OCI-LY7 (cell line): ENCODE results near the gene RGL1. TPM values are rescaled to one million over a fixed set of nuclear protein-coding genes. Genes with fewer than 3 reads are reported as not detected.

ENCODE experiments used
- BruUV-seq: library from RNA; stranded (reverse); fragments of 400-500 nt; replicated peaks from 2 replicates; lab custom pipeline; 2021; lab: Mats Ljungman, UMichigan
- CTCF ChIA-PET: fragments of 300-600 bp; sonication (Branson Sonifier 250); formaldehyde crosslinking; loops from one replicate; lab custom pipeline; 2022; ENCODE audit warnings: antibody characterized with exemption; ENCODE audit not compliant: unreplicated experiment; lab: Charles Lee
- POLR2A ChIA-PET: fragments of 300-600 bp; sonication (Branson Sonifier 250); formaldehyde crosslinking; loops from one replicate; lab custom pipeline; 2022; ENCODE audit warnings: antibody characterized with exemption; lab: Charles Lee
- DNase-seq: peaks from one replicate; pipeline ENCODE4 v3.0.0-alpha.2; 2015; ENCODE audit warnings: low spot score
- H2AFZ ChIP-seq: fragments of 200-600 bp; sonication (generic), shearing (Covaris generic); 2 replicates; pipeline ENCODE4 v1.6.1; 2014; ENCODE audit warnings: mild to moderate bottlenecking, antibody characterized with exemption, low read length, moderate library complexity
- H3K27ac ChIP-seq: fragments of 200-600 bp; sonication (generic); 2 replicates; pipeline ENCODE4 v1.5.1; 2014; ENCODE audit warnings: mixed run types, low read depth, mild to moderate bottlenecking, moderate library complexity, low read length, inconsistent platforms; ENCODE audit not compliant: poor library complexity, severe bottlenecking
- H3K36me3 ChIP-seq: fragments of 200-600 bp; sonication (generic); 2 replicates; pipeline ENCODE4 v1.6.1; 2014; ENCODE audit warnings: mild to moderate bottlenecking, antibody characterized with exemption, low read length, moderate library complexity, mixed read lengths; ENCODE audit not compliant: insufficient read depth
- H3K4me1 ChIP-seq: fragments of 200-600 bp; sonication (generic); 2 replicates; pipeline ENCODE4 v1.5.1; 2014; ENCODE audit warnings: mild to moderate bottlenecking, low read length; ENCODE audit not compliant: insufficient read depth, poor library complexity, severe bottlenecking
- H3K4me2 ChIP-seq: fragments of 200-600 bp; sonication (generic); 2 replicates; pipeline ENCODE4 v1.6.1; 2014; ENCODE audit warnings: mild to moderate bottlenecking, low read length
- H3K4me3 ChIP-seq: fragments of 200-600 bp; sonication (generic); 2 replicates; pipeline ENCODE4 v1.5.1; 2014; ENCODE audit warnings: mild to moderate bottlenecking, low read depth, low read length; ENCODE audit not compliant: poor library complexity, severe bottlenecking
- H3K79me2 ChIP-seq: fragments of 200-600 bp; sonication (generic); 2 replicates; pipeline ENCODE4 v1.6.1; 2016; ENCODE audit warnings: low read depth, mild to moderate bottlenecking, low read length, moderate library complexity, mixed read lengths; ENCODE audit not compliant: insufficient read depth
- H3K9me2 ChIP-seq: fragments of 200-600 bp; sonication (generic); 2 replicates; pipeline ENCODE4 v1.6.1; 2016; ENCODE audit warnings: mild to moderate bottlenecking, low read length, mixed read lengths; ENCODE audit not compliant: insufficient read depth
- H3K9me3 ChIP-seq: fragments of 200-600 bp; sonication (generic); 2 replicates; pipeline ENCODE4 v1.6.1; 2014; ENCODE audit warnings: mild to moderate bottlenecking, mixed run types, low read length, mixed read lengths
- H4K20me1 ChIP-seq: fragments of 200-600 bp; sonication (generic); 2 replicates; pipeline ENCODE4 v1.6.1; 2014; ENCODE audit warnings: mild to moderate bottlenecking, antibody characterized with exemption, low read length, moderate library complexity, mixed read lengths; ENCODE audit not compliant: insufficient read depth
- EZH2phosphoT487 ChIP-seq: fragments of 200-600 bp; sonication (generic); IDR thresholded peaks from 2 replicates; pipeline ENCODE4 v1.6.1; 2018; ENCODE audit warnings: low read depth, borderline replicate concordance, mild to moderate bottlenecking, mixed run types, antibody characterized with exemption, low read length, moderate library complexity, mixed read lengths
- intact Hi-C: fragments of 100-400 bp; cut with micrococcal nuclease; formaldehyde crosslinking; loops from one replicate; pipeline ENCODE4 v1.10.0; 2022; ENCODE audit not compliant: unreplicated experiment
- total RNA-seq, 2 experiments: library from RNA; depleted of rRNA in 1 of 2; stranded (reverse); fragments of >200 nt in 1 of 2; shearing (Covaris generic) in 1 of 2; gene quantifications; 2 replicates each; pipeline ENCODE4 v1.2.3, GENCODE V29; 2014 to 2022
- TF ChIP-seq, protein P1 (sequence below): fragments of 200-600 bp; sonication (generic); conservative IDR thresholded peaks from 2 replicates; pipeline ENCODE4 v1.5.1; 2014; ENCODE audit warnings: mild to moderate bottlenecking, antibody characterized with exemption, low read length, moderate library complexity, mixed read lengths

Gene RGL1
- total RNA-seq, 2 experiments from 2014 or later, result 0.32 to 0.35 TPM

DNA sequence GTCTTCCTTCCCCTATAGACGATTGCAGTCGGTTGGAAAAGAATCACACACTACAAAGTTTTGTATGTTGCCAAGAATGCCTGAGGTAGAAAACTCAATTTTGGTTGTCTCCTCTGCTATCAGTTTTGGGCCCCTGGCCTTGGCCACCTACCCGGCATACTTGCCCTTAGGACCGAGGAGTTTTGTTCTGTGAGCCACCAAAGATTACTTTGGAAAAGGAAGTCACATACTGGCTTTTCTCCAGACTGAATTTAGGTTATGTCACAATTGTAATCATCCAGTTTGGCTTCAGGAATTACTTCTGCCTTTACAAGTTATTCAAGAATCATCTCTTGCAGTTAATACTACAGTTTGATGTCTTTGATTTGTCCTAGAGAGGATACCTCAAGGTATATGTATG is 71.4 kb downstream of the RGL1 start:
- no peaks in the 10 kb centered on the region for H3K36me3 ChIP-seq
- no peak overlapping the region for H3K4me3 ChIP-seq
- H3K4me2 ChIP-seq, result no peak overlapping the region
- H3K4me1 ChIP-seq, result no peaks in the 10 kb centered on the region
- intact Hi-C loops, result no loop called here
- BruUV-seq, result no TSS peak
- H3K27ac ChIP-seq, result no peak overlapping the region
- ChIA-PET CTCF (no interaction called here), POLR2A (interaction anchor here (0.6 kb wide), 1 partner anchor 691 kb away, joined by 3 read pairs; no protein-coding TSS in a partner anchor)
- H2AFZ ChIP-seq, result no peak overlapping the region
- H3K79me2 ChIP-seq, result no peaks in the 10 kb centered on the region
- no peaks in the 10 kb centered on the region for H3K9me3 ChIP-seq
- no peak for TF ChIP-seq EZH2phosphoT487
- TF ChIP-seq, protein P1, sequence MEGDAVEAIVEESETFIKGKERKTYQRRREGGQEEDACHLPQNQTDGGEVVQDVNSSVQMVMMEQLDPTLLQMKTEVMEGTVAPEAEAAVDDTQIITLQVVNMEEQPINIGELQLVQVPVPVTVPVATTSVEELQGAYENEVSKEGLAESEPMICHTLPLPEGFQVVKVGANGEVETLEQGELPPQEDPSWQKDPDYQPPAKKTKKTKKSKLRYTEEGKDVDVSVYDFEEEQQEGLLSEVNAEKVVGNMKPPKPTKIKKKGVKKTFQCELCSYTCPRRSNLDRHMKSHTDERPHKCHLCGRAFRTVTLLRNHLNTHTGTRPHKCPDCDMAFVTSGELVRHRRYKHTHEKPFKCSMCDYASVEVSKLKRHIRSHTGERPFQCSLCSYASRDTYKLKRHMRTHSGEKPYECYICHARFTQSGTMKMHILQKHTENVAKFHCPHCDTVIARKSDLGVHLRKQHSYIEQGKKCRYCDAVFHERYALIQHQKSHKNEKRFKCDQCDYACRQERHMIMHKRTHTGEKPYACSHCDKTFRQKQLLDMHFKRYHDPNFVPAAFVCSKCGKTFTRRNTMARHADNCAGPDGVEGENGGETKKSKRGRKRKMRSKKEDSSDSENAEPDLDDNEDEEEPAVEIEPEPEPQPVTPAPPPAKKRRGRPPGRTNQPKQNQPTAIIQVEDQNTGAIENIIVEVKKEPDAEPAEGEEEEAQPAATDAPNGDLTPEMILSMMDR, result no peak
- DNase-seq, result no peak
- no peaks in the 10 kb centered on the region for H4K20me1 ChIP-seq
- no peaks in the 10 kb centered on the region for H3K9me2 ChIP-seq

DNA sequence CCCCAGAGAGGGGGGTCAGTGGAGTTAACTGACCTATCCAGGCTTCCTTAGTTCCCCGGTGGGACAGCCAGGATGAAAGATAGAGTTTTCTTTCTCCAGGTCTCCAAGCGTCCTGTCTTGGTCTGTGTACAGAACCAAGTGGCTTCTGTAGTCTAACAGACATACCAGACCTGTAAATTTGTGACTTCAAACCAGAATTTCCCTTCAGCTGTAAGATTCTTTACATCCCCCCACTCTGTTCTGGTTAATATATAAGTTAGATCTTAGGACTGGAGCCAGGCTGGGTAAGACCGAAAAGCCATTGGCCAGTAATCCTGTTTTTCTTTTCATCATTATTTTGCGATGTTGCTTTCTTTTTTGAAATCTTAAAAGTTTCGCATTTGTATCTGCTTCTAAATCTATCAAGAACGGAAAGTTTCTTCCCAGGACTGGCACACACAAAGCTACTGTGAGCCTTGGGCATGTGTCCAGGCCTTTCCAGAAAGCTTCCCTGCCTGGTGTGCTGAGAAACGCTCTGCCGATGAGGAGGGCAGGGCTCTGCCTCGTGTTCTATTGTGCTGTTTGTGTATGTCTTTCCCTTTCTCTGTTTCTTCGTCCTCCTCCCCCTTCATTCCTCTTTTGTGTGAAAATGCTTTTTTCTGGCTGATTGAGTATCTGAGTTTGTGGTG is 72.3 kb downstream of the RGL1 start:
- intact Hi-C loops, result no loop called here
- TF ChIP-seq, protein P1, result no peak
- no peak for TF ChIP-seq EZH2phosphoT487
- no peak overlapping the region for H3K4me3 ChIP-seq
- BruUV-seq, result no TSS peak
- H3K4me2 ChIP-seq, result no peak overlapping the region
- no peaks in the 10 kb centered on the region for H3K36me3 ChIP-seq
- H3K4me1 ChIP-seq, result no peaks in the 10 kb centered on the region
- H3K9me3 ChIP-seq, result no peaks in the 10 kb centered on the region
- no peaks in the 10 kb centered on the region for H3K9me2 ChIP-seq
- H4K20me1 ChIP-seq, result no peaks in the 10 kb centered on the region
- CTCF ChIA-PET, result no interaction called here
- H3K27ac ChIP-seq, result no peak overlapping the region
- no peak overlapping the region for H2AFZ ChIP-seq
- POLR2A ChIA-PET, result no interaction called here
- DNase-seq, result no peak
- H3K79me2 ChIP-seq, result no peaks in the 10 kb centered on the region

DNA sequence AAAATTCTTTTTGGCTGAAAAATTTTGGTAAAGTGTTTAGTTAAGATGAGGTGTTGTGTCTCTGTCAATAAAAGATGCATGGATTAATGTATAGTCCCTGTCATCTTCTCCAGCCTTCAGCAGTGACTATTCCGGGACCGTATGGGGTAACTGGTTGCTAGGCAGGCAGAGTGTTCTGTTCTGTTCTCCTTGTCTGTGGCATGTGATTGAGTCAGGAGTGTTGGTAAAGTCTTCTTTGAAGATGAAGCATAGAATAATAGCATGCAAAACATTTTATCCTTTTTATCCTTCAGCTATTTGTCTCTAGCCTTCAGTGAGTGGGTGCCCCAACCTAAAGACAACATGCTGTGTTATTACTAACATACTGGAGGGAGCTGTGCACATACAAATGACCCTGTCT is 74.6 kb downstream of the RGL1 start:
- no peaks in the 10 kb centered on the region for H3K9me2 ChIP-seq
- no peak for DNase-seq
- intact Hi-C loops, result no loop called here
- H3K4me2 ChIP-seq, result no peak overlapping the region
- no peaks in the 10 kb centered on the region for H3K9me3 ChIP-seq
- ChIA-PET CTCF (no interaction called here), POLR2A (no interaction called here)
- no peak overlapping the region for H2AFZ ChIP-seq
- no peak overlapping the region for H3K27ac ChIP-seq
- BruUV-seq, result no TSS peak
- H3K4me1 ChIP-seq, result no peaks in the 10 kb centered on the region
- no peaks in the 10 kb centered on the region for H3K36me3 ChIP-seq
- H3K4me3 ChIP-seq, result no peak overlapping the region
- TF ChIP-seq EZH2phosphoT487, result no peak
- TF ChIP-seq, protein P1, result no peak
- H3K79me2 ChIP-seq, result no peaks in the 10 kb centered on the region
- no peaks in the 10 kb centered on the region for H4K20me1 ChIP-seq
